Hematopoietic multipotent progenitor cell treated with erythropoietin and hydrocortisone succinate and interleukin-3 and kit ligand, for 17 days (in vitro differentiated cells): ENCODE results near the gene SCAF1.

Experiments
- DNase-seq: peaks from one replicate; pipeline ENCODE4 v3.0.0-alpha.2; 2015; ENCODE audit warnings: low spot score

Gene SCAF1

GRCh38 chr19:49685845-49686332 lies 43.9 kb downstream of the SCAF1 start:
- no peak for DNase-seq

DNA sequence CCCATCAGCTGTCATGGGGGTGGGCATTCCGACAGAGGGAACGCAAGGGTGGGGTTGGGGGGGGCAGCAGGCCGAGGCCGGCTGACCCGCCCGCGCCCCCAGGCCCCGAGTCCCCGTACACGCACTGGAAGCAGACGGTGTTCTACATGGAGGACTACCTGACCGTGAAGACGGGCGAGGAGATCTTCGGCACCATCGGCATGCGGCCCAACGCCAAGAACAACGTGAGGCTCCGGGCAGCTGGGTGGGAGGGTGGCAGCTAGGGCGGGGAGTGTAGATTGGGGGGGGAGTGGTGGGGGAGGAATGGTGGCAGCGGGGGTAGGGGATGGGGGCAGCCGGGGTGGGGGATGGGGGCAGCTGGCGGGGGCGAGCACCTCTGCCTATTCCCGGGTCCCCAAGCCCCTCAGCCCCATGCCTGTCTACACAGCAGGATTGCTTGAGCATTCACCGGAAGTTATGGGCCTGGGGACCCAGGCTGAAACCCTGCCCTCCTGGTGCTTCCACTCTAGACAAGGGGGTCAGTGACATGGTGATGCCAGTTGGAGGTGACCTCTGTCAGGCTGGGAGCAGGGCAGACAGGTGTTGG lies 44.6 kb downstream of the SCAF1 start:
- no peak for DNase-seq

GRCh38 chr19:49687150-49687549 lies 45.1 kb downstream of the SCAF1 start:
- DNase-seq = no peak

- no peak for DNase-seq
Observed at GRCh38 chr19:49687566-49688316, 45.7 kb downstream of the SCAF1 start.

GRCh38 chr19:49688531-49689132 lies 46.6 kb downstream of the SCAF1 start:
- DNase-seq = no peak

DNA sequence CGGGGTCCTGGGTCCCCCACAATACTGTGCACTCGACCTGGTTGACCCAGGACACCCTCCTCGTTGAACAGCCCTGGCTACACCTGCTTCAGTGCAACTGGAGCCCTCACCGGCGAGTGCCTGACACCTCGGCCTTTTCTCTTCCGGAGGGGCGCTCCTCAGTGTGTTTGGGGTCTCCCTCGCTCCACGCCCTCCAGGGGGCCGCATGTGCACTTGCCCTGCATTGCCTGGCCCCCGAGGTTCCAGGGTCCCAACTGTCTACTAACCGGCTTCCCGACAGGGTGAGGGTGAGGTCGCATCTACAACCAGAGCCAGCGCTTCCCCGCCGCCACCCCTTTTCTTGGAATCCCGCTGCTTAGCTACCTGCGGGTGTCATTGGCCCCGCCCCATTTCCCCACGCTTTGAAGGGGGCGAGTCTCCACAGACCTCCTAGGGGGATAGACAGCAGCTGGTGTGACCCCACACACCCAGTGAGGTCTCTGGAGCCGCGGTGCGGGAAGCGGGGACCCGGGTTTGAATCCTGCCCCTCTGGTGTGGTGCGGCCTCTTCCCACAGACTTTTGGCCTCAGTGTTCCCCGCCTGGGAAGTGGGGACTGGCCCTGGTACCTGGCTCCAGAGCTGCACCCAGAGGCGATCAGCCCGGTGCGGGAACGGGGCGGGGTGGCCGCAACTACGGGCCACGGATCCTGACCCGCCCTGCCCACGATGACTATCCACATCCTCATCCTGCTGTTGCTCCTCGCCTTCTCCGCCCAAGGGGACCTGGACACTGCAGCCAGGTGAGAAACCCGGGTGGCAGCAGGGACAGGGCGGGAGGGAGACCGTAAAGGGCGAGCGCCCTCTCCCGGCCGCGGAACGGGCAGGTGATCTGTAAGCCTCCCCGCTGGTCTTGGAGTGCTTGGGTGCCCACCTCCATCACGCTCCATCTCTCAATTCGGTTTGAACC lies 47.4 kb downstream of the SCAF1 start, which contains the start of gene ADM5:
ADM5 (plus strand) TSS at position 462 of the 946 bp plus-strand sequence; CDS start at position 706, 244 bp downstream.
- no peak for DNase-seq

DNA sequence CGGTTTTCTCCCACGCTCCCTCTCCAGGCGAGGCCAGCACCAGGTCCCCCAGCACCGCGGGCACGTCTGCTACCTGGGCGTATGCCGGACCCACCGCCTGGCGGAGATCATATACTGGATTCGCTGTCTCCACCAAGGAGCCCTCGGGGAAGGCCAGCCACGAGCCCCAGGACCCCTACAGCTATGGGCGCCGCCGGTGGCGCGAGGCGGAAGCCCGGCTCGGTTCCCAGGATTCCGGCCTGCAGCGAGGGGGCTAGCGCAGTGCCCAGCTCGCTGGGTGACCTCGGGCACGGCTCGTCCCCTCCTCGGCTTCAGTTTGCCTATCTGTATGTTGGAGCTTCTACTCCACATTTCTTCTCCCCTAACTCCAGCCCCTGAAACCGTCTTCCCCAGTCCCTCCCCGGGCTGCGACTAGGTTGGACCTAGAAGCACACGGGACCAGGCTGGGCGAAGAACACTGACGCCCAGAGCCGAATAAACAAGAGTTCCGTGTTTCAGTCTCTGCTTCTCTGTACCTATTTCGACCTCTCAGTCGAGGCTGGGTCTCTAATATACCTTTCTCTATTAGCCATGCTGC lies 48.2 kb downstream of the SCAF1 start:
- no peak for DNase-seq

- DNase-seq = no peak
Observed at GRCh38 chr19:49690656-49691242, 48.7 kb downstream of the SCAF1 start, which contains the start of gene CPT1C. CPT1C (plus strand) TSS chr19:49691116; CDS start chr19:49692253, 1,137 bp downstream.

- DNase-seq = no peak
Observed at GRCh38 chr19:49691243-49692146, 49.5 kb downstream of the SCAF1 start.

- no peak for DNase-seq
Observed at GRCh38 chr19:49692147-49692506, 50.1 kb downstream of the SCAF1 start.

DNA sequence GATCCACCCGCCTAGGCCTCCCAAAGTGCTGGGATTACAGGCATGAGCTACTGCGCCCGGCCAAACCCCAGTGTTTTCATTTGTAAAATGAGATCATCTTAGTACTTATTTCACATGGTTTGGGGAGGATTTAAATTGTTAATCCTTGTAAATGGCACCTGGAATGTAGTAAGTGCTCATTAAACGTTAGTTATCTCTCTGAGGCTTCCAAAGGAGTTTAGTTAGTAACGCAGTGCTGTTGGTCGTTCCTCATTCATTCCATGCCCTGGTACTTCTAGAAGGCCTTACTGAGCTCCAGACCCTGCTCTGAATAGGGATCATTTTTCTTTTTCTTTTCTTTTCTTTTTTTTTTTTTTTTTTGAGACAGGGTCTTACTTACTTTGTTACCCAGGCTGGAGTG lies 54.1 kb downstream of the SCAF1 start:
- no peak for DNase-seq

GRCh38 chr19:49696865-49697264 lies 54.9 kb downstream of the SCAF1 start:
- DNase-seq = no peak

DNA sequence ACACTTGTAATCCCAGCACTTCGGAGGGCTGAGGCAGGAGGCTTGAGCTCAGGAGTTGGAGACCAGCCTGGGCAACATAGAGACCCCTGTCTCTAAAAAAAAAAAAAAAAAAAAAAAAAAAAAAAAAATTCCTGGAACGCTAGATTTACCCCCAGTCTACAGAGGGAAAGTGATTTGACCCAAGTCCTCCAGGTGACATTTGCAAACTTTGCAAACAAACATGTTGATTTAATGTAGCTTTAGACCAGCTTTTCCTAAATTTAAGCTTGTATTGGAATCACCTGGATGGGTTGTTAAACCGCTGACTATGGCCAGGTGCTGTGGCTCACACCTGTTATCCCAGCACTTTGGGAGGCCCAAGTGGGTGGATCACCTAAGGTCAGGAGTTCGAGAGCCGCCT lies 57.4 kb downstream of the SCAF1 start:
- no peak for DNase-seq

DNA sequence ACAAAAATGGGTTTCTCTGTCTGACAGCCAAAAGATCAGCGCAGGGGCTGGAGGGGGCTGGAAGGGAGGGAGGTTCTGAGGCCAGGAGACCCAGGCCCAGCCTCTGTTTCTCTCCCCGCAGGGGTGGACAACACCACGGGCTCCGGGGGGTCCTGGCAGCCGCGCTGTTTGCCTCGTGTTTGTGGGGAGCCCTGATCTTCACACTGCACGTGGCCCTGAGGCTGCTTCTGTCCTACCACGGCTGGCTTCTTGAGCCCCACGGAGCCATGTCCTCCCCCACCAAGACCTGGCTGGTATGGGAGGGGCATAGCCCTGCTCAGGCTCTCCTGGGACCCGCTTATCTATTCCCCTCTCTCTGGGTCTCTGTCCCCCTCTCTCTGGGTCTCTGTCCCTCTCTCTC lies 58.6 kb downstream of the SCAF1 start:
- no peak for DNase-seq

DNA sequence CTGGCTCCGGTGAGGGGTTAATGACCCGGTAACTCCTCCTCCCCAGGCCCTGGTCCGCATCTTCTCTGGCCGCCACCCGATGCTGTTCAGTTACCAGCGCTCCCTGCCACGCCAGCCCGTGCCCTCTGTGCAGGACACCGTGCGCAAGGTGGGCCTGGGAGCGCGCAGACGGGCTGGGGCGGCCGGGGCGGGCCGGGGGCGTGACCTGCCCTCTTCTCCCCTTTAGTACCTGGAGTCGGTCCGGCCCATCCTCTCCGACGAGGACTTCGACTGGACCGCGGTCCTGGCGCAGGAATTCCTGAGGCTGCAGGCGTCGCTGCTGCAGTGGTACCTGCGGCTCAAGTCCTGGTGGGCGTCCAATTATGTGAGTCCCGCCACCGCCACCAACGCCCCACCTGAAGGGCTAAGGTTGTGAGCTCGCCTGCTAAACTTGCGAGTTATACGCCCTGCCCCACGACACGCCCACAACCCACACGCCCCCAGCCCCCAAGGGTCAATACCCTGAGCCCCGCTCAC lies 59.3 kb downstream of the SCAF1 start:
- no peak for DNase-seq

GRCh38 chr19:49704888-49705642 lies 63.1 kb downstream of the SCAF1 start:
- no peak for DNase-seq

DNA sequence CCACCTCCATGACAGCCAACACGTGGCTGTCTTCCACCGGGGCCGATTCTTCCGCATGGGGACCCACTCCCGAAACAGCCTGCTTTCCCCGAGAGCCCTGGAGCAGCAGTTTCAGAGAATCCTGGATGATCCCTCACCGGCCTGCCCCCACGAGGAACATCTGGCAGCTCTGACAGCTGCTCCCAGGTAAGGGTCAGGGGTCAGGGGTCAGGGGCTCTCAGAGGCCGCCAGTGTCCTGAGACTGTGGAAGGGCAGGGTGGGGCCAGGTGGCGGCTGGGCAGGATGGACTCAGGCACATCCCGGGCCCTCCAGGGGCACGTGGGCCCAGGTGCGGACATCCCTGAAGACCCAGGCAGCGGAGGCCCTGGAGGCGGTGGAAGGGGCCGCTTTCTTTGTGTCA lies 63.9 kb downstream of the SCAF1 start:
- no peak for DNase-seq
